GM21447 (cell line): ENCODE data around the gene PPP2R3A.

Experiments
- ATAC-seq: cut with Tn5 transposase; IDR thresholded peaks from one replicate; pipeline ENCODE4 v1.9.1; 2021; ENCODE audit not compliant: unreplicated experiment

Gene PPP2R3A

GRCh38 chr3:135970506-135971116 is 5.1 kb downstream of the PPP2R3A start:
- ATAC-seq, result no peak

GRCh38 chr3:135973841-135974240 is 8.3 kb downstream of the PPP2R3A start:
- ATAC-seq, result no peak

- no peak for ATAC-seq
Observed at GRCh38 chr3:135975053-135975452, 9.5 kb downstream of the PPP2R3A start.

- ATAC-seq, result no peak
Observed at GRCh38 chr3:135975536-135975935, 10.0 kb downstream of the PPP2R3A start.

- ATAC-seq, result no peak
Observed at GRCh38 chr3:135980343-135980742, 14.8 kb downstream of the PPP2R3A start.

GRCh38 chr3:135981701-135982403 is 16.3 kb downstream of the PPP2R3A start:
- no peak for ATAC-seq

GRCh38 chr3:135982404-135982761 is 16.9 kb downstream of the PPP2R3A start:
- ATAC-seq, result no peak

GRCh38 chr3:135982922-135983581 is 17.5 kb downstream of the PPP2R3A start:
- ATAC-seq, result no peak

GRCh38 chr3:135987661-135988060 is 22.1 kb downstream of the PPP2R3A start:
- no peak for ATAC-seq

- no peak for ATAC-seq
Observed at GRCh38 chr3:135989242-135989641, 23.7 kb downstream of the PPP2R3A start.

GRCh38 chr3:135990903-135991302 is 25.4 kb downstream of the PPP2R3A start:
- ATAC-seq, result no peak

- ATAC-seq, result no peak
Observed at GRCh38 chr3:135991621-135992020, 26.1 kb downstream of the PPP2R3A start.

- no peak for ATAC-seq
Observed at GRCh38 chr3:135992072-135992471, 26.5 kb downstream of the PPP2R3A start.

GRCh38 chr3:135994708-135995337 is 29.3 kb downstream of the PPP2R3A start:
- ATAC-seq, result no peak

- no peak for ATAC-seq
Observed at GRCh38 chr3:135995766-135996165, 30.2 kb downstream of the PPP2R3A start.

GRCh38 chr3:135997554-135998320 is 32.2 kb downstream of the PPP2R3A start:
- no peak for ATAC-seq

- ATAC-seq, result no peak
Observed at GRCh38 chr3:136008221-136008620, 42.7 kb downstream of the PPP2R3A start.

- no peak for ATAC-seq
Observed at GRCh38 chr3:136008732-136009470, 43.4 kb downstream of the PPP2R3A start.

- ATAC-seq, result no peak
Observed at GRCh38 chr3:136018876-136019275, 53.3 kb downstream of the PPP2R3A start.

- no peak for ATAC-seq
Observed at GRCh38 chr3:136021803-136022202, 56.3 kb downstream of the PPP2R3A start.
